ENCODE data around the gene TAAR9. TPM values are rescaled to one million over a fixed set of nuclear protein-coding genes. Genes with fewer than 3 reads are reported as not detected.

TAAR9 gene
- total RNA-seq, 1 donor = not detected

GRCh38 chr6:132506461-132506860 lies 31.6 kb upstream of the TAAR9 start:
- TF ChIP-seq, protein P1, sequence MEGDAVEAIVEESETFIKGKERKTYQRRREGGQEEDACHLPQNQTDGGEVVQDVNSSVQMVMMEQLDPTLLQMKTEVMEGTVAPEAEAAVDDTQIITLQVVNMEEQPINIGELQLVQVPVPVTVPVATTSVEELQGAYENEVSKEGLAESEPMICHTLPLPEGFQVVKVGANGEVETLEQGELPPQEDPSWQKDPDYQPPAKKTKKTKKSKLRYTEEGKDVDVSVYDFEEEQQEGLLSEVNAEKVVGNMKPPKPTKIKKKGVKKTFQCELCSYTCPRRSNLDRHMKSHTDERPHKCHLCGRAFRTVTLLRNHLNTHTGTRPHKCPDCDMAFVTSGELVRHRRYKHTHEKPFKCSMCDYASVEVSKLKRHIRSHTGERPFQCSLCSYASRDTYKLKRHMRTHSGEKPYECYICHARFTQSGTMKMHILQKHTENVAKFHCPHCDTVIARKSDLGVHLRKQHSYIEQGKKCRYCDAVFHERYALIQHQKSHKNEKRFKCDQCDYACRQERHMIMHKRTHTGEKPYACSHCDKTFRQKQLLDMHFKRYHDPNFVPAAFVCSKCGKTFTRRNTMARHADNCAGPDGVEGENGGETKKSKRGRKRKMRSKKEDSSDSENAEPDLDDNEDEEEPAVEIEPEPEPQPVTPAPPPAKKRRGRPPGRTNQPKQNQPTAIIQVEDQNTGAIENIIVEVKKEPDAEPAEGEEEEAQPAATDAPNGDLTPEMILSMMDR (IDR thresholded peaks at IDR 0.05; ENCODE audit: insufficient read depth, low read depth, low read length) = no peak
- DNase-seq (ENCODE audit: low read depth) = no peak
- no peak overlapping the region for H3K4me3 ChIP-seq (ENCODE audit: low read depth, low read length)

- no peak for DNase-seq (ENCODE audit: low read depth)
- H3K4me3 ChIP-seq (ENCODE audit: low read depth, low read length) = no peak overlapping the region
- TF ChIP-seq, protein P1 (IDR thresholded peaks at IDR 0.05; ENCODE audit: insufficient read depth, low read depth, low read length) = no peak
These were observed 30.9 kb upstream of the TAAR9 start for GRCh38 chr6:132506869-132507808.

GRCh38 chr6:132511210-132511830 lies 26.8 kb upstream of the TAAR9 start:
- peak overlapping the region; percentile 81 for H3K4me3 ChIP-seq (ENCODE audit: low read depth, low read length)
- DNase-seq (ENCODE audit: low read depth) = peak; percentile 32
- TF ChIP-seq, protein P1 (IDR thresholded peaks at IDR 0.05; ENCODE audit: insufficient read depth, low read depth, low read length) = no peak

- TF ChIP-seq, protein P1 (IDR thresholded peaks at IDR 0.05; ENCODE audit: insufficient read depth, low read depth, low read length) = no peak
- H3K4me3 ChIP-seq (ENCODE audit: low read depth, low read length) = peak overlapping the region; percentile 81
- DNase-seq (ENCODE audit: low read depth) = no peak
These were observed 26.3 kb upstream of the TAAR9 start for GRCh38 chr6:132511831-132512220.

- TF ChIP-seq, protein P1 (IDR thresholded peaks at IDR 0.05; ENCODE audit: insufficient read depth, low read depth, low read length) = no peak
- DNase-seq (ENCODE audit: low read depth) = no peak
- peak overlapping the region; percentile 81 for H3K4me3 ChIP-seq (ENCODE audit: low read depth, low read length)
These were observed 25.8 kb upstream of the TAAR9 start for GRCh38 chr6:132512342-132512637.

GRCh38 chr6:132512638-132513632 lies 25.1 kb upstream of the TAAR9 start, which contains the start of gene STX7:
TSS of gene STX7 (minus strand) at chr6:132513116. CDS start at chr6:132503530, 9,586 bp downstream.
- peak; percentile 86 for DNase-seq (ENCODE audit: low read depth)
- TF ChIP-seq, protein P1 (IDR thresholded peaks at IDR 0.05; ENCODE audit: insufficient read depth, low read depth, low read length) = no peak
- peak within 1 kb of the TSS; percentile 81 for H3K4me3 ChIP-seq (ENCODE audit: low read depth, low read length)

Data from fibroblast of villous mesenchyme (primary cell).